Measurements from ENCODE around the gene CEP152.

GRCh38 chr15:48774484-48774883 is 36.4 kb downstream of the CEP152 start:
- TF ChIP-seq EZH2 (conservative IDR thresholded peaks at IDR 0.05; ENCODE audit: low read depth, low read length) (no peak), KMT2B (CRISPR knock-in tag; IDR thresholded peaks at IDR 0.05) (no peak), ZNF816 (CRISPR knock-in tag; IDR thresholded peaks at IDR 0.05; ENCODE audit: borderline replicate concordance) (no peak), POLR2A (IDR thresholded peaks at IDR 0.05; ENCODE audit: insufficient read depth in 1 of 2, low read depth in 2 of 2, low read length in 2 of 2) (no peak), AHR (CRISPR knock-in tag; IDR thresholded peaks at IDR 0.05) (no peak), JUN (CRISPR knock-in tag; IDR thresholded peaks at IDR 0.05) (no peak), MAFF (IDR thresholded peaks at IDR 0.05; ENCODE audit: low read depth, low read length) (no peak), DRAP1 (CRISPR knock-in tag; IDR thresholded peaks at IDR 0.05) (no peak), HOXA7 (CRISPR knock-in tag; IDR thresholded peaks at IDR 0.05) (no peak), CTCF (CRISPR knock-in tag; IDR thresholded peaks at IDR 0.05) (no peak), PHB2 (IDR thresholded peaks at IDR 0.05; ENCODE audit: partially characterized antibody) (no peak), YY1 (IDR thresholded peaks at IDR 0.05; ENCODE audit: insufficient read depth, insufficient replicate concordance, low read depth, low read length) (no peak)
- TF ChIP-seq, protein P1, sequence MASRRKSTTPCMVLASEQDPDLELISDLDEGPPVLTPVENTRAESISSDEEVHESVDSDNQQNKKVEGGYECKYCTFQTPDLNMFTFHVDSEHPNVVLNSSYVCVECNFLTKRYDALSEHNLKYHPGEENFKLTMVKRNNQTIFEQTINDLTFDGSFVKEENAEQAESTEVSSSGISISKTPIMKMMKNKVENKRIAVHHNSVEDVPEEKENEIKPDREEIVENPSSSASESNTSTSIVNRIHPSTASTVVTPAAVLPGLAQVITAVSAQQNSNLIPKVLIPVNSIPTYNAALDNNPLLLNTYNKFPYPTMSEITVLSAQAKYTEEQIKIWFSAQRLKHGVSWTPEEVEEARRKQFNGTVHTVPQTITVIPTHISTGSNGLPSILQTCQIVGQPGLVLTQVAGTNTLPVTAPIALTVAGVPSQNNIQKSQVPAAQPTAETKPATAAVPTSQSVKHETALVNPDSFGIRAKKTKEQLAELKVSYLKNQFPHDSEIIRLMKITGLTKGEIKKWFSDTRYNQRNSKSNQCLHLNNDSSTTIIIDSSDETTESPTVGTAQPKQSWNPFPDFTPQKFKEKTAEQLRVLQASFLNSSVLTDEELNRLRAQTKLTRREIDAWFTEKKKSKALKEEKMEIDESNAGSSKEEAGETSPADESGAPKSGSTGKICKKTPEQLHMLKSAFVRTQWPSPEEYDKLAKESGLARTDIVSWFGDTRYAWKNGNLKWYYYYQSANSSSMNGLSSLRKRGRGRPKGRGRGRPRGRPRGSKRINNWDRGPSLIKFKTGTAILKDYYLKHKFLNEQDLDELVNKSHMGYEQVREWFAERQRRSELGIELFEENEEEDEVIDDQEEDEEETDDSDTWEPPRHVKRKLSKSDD (CRISPR knock-in tag; IDR thresholded peaks at IDR 0.05; ENCODE audit: low read depth) = no peak
